GM19463 (cell line): ENCODE measurements around the gene ZNF837.

ENCODE experiments used
- ATAC-seq: cut with Tn5 transposase; IDR thresholded peaks from one replicate; pipeline ENCODE4 v1.9.1; 2021; ENCODE audit warnings: mild to moderate bottlenecking, moderate library complexity; ENCODE audit not compliant: unreplicated experiment

The ZNF837 gene

DNA sequence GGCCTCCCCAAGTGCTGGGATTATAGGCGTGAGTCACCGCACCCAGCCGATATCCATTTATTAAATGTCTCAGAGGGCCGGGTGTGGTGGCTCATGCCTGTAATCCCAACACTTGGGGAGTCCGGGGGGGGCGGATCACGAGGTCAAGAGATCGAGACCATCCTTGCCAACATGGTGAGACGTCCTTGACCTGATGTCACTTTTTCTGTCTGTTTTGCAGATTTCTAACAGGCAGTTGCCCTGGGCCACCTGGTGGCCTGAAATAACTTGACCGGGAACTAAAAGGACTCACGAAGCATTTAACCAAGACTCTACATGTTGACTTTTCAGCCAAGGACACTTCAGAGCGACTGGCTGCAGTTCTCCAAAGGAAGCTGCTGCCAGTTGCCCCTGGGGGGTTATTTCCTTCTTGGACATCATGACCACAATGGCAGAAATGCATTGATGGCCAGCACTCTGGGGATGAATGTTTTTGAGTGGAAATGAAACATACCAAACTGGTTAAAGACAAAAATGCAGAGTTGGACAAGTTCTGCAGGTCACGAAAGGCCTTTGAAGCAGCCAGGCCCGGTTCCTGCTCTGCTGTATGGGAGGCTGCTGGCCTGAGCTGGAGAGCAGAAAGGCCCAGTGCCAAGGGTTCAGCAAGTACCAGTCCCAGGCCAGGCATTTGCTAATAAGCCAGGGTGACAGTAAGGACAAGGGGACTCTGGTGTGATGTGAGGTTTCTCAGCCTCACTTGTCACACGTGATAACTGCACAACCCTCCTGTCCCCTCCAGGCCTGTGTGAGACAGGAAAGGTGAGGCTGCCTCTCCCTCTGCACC lies 8.3 kb downstream of the ZNF837 start:
- no peak for ATAC-seq

GRCh38 chr19:58368561-58369360 lies 12.1 kb downstream of the ZNF837 start:
- ATAC-seq: no peak

GRCh38 chr19:58367698-58368454 lies 13.0 kb downstream of the ZNF837 start:
- ATAC-seq: no peak

DNA sequence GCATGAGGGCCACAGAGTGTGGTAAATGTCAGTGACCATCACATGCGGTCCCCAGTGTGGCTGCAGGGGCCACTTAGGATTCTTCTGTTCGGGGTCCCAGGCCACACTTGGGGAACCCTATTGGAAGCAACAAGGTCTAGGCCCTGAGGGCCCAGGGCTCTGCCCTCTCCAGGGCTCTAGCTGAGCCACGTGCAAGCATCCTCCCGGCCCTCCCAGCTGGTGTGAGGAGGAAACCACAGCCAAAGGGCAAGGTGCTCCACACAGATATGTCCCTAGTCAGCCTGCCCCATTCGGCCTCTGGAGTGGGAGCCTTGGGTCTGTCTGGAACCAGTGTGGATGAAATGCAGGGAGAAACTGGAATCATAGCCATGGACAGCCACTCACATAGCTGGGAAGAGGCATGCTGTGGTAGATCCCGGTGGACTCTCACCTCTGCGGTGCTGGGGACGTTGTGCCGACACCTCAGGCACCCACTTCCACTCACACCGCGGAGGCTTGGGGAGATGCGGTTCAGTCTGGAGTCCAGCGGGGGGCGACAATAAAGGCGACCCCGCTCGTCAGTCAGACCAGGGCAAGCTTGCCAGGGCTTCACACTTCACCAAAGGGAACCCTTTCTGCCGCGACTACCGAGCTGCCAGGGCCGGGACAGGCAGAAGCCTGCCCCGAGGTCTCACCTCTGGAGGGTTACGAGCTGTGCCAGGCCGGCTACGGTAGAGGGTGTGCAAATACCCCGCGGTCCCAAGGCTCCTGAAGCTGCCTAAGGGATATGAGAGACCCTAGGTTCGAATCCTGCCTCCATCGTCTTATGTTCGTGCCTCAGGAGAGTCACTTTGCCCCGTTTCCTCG lies 14.0 kb downstream of the ZNF837 start:
- no peak for ATAC-seq

DNA sequence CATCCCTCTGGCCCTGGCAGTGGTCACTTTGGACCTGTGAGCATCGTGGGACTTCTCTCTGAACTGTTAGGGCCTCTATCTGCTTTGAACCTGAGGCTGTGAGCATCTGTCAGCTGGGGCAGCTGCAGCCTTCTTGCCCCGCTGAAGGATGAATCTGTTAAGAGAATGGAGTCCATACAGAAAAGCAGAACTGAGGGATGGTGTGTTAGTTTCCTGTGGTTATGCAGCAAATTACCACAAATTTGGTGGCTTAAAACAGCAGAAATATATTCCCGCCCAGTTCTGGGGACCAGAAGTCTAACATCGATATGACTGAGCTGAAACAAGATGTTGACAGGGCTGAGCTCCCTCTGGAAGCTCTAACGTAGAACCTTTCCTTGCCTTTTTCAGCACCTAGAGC lies 16.7 kb downstream of the ZNF837 start:
- ATAC-seq: no peak

DNA sequence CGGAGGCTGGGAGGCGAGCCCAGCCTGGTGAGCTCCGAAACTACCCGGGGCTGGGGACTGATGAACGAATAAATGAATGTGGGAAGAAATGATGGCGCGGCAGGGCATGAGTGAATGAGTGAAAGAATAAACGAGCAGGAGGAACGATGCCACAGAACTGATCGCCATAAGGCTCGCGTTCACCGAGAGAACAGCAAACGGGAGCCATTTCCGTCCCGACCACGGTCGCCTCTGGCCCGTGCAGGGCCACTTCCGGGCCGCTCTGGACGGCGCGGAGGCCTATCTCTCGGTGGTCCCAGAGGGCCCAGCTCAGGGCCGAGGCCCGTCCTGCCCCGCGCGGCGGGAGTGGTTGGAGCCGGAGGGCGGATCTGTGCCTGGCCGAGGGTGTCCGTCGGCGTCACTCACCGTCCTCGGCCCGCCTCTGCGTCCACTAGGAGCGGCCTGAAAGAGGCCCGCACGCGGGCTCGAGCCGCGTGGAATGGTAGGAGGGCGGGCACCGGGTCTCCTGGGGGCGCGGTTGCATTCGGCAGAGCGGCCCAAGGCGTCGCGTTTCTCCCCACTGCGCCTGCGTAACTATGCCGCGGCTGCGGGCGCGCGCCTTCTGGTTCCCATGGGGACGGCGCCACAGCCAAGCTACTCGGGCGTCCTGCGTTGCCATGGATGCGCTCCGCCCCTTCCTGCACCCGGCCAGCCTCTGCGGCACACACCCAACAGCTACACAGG lies 18.4 kb downstream of the ZNF837 start, which contains the start of gene ZNF497:
TSS of gene ZNF497 (minus strand) at position 480 of the 723 bp plus-strand sequence. CDS start 5,116 bp downstream, outside the sequence.
- peak; percentile 91 for ATAC-seq

DNA sequence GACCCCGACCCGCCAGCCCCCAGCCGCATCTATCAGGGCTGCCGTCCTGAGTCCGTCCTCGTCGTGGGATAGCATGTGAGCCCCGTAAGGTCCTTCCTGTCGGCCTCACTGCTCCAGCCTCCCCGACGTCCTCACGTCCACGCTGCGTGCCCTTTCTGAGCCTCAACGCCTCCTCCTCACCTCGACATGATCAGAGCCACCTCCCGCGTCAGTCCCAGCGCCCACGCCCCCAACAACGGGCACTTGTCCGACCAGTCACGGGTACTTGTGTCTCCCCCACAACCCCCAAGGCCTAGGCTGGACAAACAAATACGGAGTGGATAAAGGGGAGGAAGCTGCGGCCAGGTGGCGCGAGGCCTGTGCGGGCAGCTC lies 18.9 kb downstream of the ZNF837 start:
- no peak for ATAC-seq

GRCh38 chr19:58357481-58358145 lies 23.2 kb downstream of the ZNF837 start:
- no peak for ATAC-seq

DNA sequence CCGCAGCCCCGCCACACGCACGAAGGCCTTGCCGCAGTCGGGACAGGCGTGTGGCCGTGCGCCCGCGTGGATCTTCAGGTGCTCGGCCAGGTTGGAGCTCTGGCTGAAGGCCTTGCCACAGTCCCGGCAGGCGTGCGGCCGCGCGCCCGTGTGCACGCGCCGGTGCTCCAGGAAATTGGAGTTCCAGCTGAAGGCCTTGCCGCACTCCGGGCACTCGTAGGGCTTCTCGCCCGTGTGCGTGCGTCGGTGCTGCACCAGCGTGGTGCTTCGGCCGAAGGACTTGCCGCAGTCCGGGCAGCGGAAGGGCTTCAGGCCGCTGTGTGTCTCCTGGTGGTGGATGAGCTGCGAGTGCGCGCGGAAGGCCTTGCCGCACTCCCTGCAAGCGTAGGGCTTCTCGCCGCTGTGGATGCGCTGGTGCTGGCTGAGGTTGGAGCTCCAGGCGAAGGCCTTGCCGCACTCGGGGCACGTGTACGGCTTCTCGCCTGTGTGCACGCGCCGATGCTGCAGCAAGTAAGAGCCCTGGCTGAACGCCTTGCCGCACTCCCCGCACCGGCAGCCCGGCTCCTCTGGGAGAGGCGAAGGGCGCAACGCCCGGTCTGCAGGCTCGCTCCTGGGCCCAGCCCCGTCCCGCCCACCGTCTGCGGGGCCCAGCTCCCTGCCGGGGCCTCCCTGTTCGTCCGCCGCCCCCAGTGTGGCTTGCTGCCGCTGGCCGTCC lies 23.9 kb downstream of the ZNF837 start:
- ATAC-seq: no peak

GRCh38 chr19:58355908-58356765 lies 24.7 kb downstream of the ZNF837 start:
- no peak for ATAC-seq

DNA sequence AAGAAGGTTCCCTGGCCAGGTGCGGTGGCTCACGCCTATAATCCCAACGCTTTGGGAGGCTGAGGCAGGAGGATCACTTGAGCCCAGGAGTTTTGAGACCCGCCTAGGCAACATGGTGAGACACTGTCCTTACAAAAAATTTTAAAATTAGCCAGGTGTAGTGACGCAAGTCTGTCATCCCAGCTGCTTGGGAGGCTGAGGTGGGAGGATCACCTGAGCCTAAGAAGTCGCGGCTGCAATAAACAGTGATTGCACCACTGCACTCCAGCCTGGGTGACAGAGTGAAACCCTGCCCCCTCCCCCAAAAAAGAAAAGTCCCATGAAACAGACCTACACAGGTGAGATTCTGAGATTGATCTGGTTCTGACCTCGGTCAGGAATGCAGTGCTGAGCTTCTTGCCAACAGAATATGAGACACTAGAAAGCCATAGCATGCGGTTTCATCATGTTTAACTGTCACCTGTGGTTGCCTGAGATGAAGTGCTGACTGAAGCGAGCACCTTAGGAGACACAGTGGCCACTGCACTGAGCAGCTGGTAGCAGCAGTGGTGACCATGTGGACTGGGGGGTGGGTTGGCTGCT lies 25.5 kb downstream of the ZNF837 start:
- no peak for ATAC-seq

- no peak for ATAC-seq
Observed at GRCh38 chr19:58354478-58355030, 26.3 kb downstream of the ZNF837 start.

DNA sequence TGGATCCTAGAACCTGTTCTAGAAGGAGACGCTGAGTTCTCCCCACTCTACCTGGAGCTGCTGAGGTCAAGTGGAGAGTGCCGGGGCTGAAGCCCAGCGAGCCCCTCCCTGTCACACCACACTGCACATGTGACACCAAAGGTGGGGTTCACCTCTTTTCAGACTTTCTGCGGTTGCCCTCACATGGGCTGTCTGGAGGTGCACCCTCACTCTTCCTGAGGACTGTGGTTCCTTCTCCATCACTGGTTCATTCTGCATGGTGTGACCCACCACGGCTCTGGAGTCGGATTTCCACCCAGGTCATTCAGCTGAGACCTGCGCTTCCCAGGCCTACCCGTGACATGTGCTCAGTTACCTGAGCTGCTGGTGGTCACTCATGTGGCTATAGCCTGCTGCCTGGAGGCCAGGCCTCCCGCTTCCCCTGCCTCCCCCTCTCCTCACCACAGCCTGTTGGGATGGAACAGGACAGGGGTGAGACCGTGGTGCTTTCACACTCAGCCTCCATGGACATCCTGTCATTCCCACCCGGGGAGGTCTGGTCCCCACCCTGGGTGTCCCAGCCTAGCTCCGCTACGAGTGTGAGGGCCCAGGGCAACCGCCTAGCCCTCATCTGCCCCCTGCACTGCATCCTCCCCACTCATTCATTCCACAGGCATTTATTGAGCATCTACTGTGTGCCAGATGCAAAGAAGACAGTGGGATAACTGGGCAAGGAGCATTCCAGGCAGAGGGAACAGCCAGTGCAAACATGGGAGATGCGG lies 26.9 kb downstream of the ZNF837 start:
- ATAC-seq: no peak

GRCh38 chr19:58352760-58353671 lies 27.8 kb downstream of the ZNF837 start, which contains the start of gene A1BG:
Gene A1BG, minus strand, starts transcription at chr19:58353492. Its CDS starts 55 bp downstream, at chr19:58353437.
- ATAC-seq: no peak
